Activated CD8-positive, alpha-beta memory T cell treated with anti-CD3 and anti-CD28 coated beads, Interleukin-2, amount 50 U/mL, for 48 hours (primary cell): ENCODE results near the gene TPT1.
A peak's percentile ranks its signal among the peaks of the same experiment; 100 is the strongest.
"Not testable (repeated sequence)": the region's sequence is repeated elsewhere in the genome, so short reads cannot be mapped to it uniquely, and the experiment has no call there.

ENCODE experiments used
- DNase-seq: peaks from one replicate; pipeline ENCODE4 v3.0.0-alpha.2; 2020

TPT1 gene

DNA sequence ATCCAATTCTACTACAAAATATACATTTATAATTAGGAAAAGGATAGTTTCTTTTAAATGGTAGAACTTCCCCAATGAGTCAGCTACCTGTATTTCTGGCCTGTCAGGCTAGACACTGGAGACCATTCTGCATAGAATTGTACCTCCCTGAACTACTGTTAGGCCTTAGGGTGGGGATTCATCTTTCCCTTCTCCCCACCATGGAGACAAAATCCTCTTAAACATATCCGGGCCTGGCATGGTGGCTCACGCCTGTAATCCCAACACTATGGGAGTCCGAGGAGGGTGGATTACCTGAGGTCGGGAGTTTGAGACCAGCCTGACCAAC is 24.5 kb upstream of the TPT1 start:
- no peak for DNase-seq

DNA sequence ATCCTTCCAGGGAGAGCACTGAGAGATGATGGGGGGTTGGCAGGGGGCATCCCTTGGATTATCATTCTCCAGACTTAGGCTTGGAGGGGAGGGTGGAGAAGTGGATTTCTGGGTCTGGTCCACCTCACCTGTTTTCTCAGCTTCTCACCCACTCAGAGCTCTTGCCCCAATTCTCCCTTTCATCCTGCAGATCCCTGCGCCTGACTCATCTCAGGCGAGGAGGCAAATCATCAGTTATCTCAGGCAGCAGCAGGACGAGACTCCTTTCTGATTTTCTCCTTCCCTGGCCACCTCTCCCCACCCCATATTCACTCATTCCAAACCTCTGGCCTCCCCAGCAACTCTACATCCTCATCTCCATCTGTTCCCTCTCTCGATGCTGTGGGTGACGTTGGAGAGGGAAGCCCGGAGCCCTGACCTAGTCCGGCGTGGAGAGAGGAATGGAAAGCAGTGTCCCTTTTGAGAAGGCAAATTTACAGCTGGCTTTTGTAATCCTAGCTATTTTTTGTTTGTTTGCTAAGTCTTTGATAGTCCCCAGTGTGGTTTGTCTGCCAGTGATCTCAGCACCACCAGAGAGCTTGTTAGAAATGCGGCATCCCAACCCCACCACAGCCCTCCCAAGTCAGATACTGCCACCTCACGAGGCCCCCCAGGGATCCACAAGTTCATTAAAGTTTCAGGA is 24.0 kb upstream of the TPT1 start:
- no peak for DNase-seq

GRCh38 chr13:45362939-45363338 is 22.0 kb upstream of the TPT1 start:
- DNase-seq, result no peak

DNA sequence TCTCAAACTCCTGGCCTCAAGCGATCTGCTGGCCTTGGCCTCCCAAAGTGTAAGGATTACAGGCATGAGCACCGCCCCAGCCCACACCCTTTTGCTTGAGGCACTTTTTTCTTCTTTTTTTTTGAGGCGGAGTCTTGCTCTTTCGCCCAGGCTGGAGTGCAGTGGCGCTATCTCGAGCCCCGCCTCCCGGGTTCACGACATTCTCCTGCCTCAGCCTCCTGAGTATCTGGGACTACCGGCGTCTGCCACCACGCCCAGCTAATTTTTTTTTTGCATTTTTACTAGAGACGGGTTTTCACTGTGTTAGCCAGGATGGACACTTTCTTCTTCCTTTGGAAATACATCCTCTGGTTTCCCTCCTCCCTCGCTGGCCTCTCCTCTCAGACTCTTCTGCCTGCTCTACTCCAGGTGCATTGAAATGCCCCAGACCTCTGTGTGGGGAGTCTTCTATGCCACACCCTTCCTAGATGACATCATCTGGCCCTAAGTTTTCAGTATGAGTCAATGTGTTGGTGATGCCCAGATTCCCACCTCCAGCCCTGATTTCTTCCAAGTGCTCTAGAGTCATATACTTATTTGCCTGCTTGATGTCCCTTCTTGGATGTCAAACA is 20.7 kb upstream of the TPT1 start:
- no peak for DNase-seq

DNA sequence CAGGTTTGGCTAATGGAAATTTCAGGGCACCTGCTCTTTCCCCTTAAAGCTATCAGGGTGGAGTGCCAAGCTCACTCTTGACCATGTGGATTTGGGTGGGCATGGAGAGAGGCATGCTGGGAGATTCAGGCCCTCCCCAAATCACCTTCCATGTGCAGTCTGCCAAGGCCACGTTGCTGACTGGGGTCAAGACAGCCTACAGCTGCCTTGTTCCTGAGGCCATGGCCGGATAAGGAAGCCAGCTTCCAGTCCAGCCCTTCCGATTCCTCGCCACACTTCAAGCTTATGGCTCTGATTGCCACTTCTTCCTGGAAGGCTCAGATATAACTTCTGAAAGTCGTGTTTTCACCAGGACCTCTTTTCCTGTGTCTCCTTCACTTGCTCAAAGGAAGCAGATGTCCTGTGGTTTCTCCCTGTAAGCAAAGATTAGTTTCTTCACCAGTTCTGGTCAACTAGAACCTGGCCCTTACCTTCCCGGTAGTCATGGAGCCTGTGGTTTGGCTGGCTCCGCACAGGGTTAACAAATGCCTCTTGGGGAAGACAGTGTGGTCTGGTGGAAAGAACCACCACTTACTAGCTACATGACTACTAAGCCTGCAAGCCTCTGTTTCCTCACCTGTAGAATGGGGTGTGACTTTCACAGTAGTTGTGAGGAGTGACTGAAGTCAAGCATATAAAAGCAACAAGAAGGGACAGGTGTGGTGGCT is 16.1 kb upstream of the TPT1 start:
- DNase-seq, result no peak

GRCh38 chr13:45353895-45354294 is 12.9 kb upstream of the TPT1 start:
- no peak for DNase-seq

DNA sequence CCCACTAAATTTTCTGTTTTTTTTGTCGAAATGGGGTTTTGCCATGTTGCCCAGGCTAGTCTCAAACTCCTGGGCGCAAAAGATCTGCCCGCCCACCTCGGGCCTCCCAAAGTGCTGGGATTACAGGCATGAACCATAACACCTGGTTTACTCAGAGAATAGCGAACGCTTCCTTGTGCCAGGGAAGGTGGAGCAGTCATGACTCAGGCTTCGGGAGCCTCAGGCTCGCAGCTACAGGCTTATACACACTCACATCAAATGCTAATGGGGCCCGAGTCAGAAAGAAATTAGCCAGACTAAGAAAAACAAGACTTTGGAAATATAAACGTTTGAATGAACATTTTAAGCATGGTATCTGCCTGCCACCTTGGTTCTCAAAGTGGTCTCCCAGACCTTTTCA is 11.0 kb upstream of the TPT1 start:
- DNase-seq, result no peak

- DNase-seq, result no peak
These were observed 9.2 kb upstream of the TPT1 start for GRCh38 chr13:45350152-45350551.

- DNase-seq, result no peak
These were observed 8.5 kb upstream of the TPT1 start for GRCh38 chr13:45349438-45349837.

GRCh38 chr13:45344064-45344463 is 3.1 kb upstream of the TPT1 start:
- DNase-seq, result not testable (repeated sequence)

DNA sequence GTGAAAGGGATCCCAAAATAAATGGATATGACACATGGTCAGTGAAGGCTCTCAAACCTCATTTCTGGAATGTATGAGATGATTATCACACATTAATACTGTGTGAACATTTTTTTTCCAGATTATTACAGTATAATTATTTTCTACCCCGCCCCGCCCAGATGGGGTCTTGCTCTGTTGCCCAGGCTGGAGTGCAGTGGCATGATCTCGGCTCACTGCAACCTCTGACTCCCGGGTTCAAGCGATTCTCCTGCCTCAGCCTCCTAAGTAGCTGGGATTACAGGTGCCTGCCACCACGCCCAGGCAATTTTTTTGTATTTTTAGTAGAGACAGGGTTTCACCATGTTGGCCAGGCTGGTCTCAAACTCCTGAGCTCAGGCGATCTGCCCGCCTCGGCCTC is 2.1 kb upstream of the TPT1 start:
- DNase-seq, result not testable (repeated sequence)

GRCh38 chr13:45342668-45343067 is 1.7 kb upstream of the TPT1 start:
- DNase-seq, result not testable (repeated sequence)

DNA sequence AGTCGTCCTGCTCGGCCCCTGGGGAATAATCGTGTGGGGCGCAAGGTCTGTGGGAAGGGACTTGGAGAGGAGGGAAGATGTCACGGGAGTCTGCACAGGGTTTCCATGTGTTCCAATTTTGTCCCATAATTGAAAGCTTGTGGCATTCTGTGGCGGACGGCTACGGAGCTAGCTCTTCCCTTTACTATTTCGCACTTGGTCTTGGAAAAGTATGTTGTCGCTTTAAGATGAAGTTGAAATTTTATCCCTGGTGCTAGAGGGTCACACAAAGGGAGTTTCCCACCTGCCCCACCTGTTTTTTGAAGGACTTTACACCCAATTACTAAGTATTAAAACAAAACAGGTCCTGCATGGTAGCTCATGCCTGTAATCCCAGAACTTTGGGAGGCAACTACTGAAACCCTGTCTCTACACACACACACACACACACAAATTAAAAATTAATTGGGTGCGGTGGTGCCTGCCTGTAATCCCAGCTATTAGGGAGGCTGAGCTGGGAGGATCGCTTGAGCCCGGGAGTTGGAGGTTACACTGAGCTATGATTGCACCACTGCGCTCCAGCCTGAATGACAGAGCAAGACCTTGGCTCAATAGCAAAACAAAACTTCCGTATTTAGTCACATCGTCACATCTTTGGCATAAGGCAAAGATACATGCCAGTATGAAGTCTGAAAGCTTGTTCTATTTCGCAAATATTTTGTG is 967 bp upstream of the TPT1 start:
- no peak for DNase-seq

GRCh38 chr13:45340422-45341033 is 455 bp downstream of the TPT1 start:
- peak; percentile 90 for DNase-seq

GRCh38 chr13:45339867-45340266 is 1.1 kb downstream of the TPT1 start:
- peak; percentile 68 for DNase-seq

DNA sequence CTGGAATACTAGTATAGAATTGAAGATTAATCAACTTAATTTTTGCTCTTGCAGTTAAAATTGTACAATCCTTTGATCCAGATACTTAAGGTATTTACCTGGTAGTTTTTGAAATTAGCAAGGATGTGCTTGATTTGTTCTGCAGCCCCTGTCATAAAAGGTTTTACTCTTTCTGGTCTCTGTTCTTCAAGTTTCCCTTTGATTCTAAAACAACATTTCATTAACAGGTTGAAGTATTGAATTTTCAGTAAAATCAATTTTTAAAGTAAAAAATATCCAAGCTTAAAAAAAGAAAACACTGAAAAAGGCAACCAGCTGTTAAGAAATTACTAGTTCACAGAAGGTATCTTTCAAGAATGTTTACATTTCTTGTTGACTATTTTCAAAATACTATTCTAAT is 1.6 kb downstream of the TPT1 start:
- DNase-seq, result no peak

GRCh38 chr13:45337803-45338202 is 3.2 kb downstream of the TPT1 start:
- no peak for DNase-seq

- no peak for DNase-seq
These were observed 3.6 kb downstream of the TPT1 start for GRCh38 chr13:45337395-45337794.

DNA sequence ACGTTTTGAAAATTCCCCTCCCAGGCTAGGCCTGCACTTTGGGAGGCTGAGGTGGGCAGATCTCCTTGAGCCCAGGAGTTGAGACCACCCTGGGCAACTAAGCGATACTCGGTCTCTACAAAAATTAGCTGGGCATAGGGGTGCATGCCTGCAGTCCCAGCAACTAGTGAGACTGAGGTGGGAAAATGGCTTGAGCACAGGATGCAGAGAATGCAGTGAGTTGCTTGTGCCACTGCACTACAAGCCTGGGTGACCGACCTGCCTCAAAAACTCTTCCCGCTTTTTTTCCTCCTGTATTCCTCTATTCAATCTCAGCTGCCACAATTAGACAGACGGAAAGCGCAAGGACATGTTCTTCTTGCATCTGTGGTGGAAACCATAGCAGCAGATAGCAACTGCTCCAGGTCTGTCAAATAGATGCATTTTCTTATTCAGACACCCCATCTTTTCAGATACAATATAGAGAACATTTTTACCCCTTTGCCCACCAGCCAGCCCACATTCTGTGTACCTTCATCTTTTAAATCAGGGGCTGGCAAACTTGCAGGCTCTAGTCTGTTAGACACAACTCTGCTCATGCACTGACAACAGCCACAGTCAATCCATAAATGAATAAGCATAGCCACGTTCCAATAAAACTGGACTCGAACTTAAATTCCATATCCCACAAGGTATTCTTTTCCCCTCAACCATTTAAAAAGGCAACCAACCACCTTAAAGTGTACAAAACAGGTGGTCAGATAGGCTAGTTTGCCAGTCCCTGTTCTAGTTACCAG is 4.8 kb downstream of the TPT1 start:
- DNase-seq, result no peak

GRCh38 chr13:45335397-45336024 is 5.5 kb downstream of the TPT1 start:
- no peak for DNase-seq

DNA sequence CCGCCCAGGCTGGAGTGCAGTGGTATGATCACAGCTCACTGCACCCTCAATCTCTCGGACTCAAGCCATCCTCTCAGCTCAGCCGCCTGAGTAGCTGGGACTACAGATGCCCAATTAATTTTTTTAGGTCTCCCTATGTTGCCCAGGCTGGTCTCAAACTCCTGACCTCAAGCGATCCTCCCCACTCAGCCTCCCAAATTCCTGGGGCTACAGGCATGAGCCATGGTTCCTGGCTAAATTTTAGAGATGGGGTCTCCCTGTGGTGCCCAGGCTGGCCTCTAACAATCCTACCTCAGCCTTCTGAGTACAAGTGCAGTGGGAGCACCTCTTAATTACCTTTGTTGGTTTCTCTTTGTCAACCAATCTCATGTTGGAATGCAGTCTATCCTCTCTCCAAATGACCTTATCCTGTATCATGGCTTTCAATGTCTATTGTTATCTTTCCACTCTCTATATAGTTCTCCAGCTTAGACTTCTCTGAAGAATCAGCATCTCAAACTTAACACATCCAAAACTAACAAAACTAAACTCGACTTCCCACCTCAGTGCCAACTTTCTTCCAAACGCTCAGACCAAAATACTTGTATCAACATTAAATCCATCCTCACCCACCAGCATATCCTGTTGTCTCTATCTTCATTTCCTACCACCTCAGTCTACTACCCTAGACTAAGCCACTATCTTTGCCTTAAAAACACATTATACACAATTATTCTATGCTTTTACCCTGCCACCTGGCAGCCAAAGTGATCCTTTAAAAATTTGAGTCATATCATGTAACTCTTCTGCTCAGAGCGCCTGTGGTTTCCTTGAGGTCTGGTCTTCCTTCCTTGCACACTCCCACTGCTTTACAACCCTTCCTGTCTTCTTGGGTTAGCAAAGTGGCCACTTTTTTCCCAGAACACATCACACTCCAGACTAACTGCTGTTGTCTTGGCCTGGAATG is 6.7 kb downstream of the TPT1 start:
- no peak for DNase-seq
